ENCODE measurements around the gene PIBF1.

Gene PIBF1

DNA sequence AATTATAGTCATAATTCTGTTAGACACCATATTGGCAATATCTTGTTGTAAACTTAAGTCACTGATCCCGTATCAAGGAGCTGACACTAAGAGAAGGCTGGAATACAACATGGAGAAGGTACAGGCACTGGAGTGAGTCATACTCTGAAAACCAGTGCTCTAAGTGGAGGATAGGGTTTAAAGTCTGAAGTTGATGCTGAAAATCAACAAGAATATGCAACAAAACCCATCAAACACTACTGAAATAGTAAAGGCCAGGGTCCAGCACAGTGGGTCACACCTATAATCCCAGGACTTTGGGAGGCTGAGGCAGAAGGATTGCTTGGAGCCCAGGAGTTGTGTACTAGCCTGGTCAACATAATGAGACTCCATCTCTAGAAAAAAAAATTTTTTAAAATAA is 203.7 kb downstream of the PIBF1 start:
- Histone ChIP-seq H3K9ac (no peak overlapping the region), H3K9me3 (no peaks in the 10 kb centered on the region), H4K20me1 (no peaks in the 10 kb centered on the region), H3K27me3 (no peaks in the 10 kb centered on the region), H3K36me3 (no peaks in the 10 kb centered on the region), H3K4me2 (no peak overlapping the region), H3K4me1 (no peaks in the 10 kb centered on the region), H3K4me3 (no peak overlapping the region), H3K27ac (no peak overlapping the region)
- TF ChIP-seq Cebpa-rat (IDR thresholded peaks at IDR 0.05): no peak

DNA sequence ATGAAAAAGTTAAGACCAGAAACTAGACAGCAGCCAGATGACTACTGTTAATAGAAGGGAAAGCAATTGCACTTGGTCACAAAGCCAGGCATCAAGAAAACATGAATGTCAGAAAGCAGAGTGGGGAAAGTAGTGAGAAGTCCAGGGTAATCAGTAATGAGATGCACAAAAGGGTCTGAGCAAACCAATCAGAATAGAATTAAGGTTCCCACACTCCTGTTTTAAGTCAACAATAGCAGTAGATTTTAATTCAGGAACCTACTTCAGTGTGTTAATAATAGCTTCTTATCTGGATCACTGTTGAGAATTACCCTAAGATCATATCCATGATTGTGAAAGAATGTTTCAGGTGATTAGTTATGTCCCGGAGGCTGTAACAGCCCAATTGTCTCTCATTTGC is 204.3 kb downstream of the PIBF1 start:
- Histone ChIP-seq H3K4me3 (no peak overlapping the region), H3K27ac (no peak overlapping the region), H3K27me3 (no peaks in the 10 kb centered on the region), H3K4me1 (no peaks in the 10 kb centered on the region), H4K20me1 (no peaks in the 10 kb centered on the region), H3K9ac (no peak overlapping the region), H3K9me3 (no peaks in the 10 kb centered on the region), H3K36me3 (no peaks in the 10 kb centered on the region), H3K4me2 (no peak overlapping the region)
- no peak for TF ChIP-seq Cebpa-rat (IDR thresholded peaks at IDR 0.05)

GRCh38 chr13:72990953-72991352 is 209.0 kb downstream of the PIBF1 start:
- Histone ChIP-seq H3K27me3 (no peaks in the 10 kb centered on the region), H4K20me1 (no peaks in the 10 kb centered on the region), H3K4me3 (no peak overlapping the region), H3K9ac (no peak overlapping the region), H3K9me3 (no peaks in the 10 kb centered on the region), H3K27ac (no peak overlapping the region), H3K4me2 (no peak overlapping the region), H3K4me1 (no peaks in the 10 kb centered on the region), H3K36me3 (0 out of 2 replicates have a peak, but pooled peaks cover 4% of the 10 kb centered on the region)
- no peak for TF ChIP-seq Cebpa-rat (IDR thresholded peaks at IDR 0.05)

DNA sequence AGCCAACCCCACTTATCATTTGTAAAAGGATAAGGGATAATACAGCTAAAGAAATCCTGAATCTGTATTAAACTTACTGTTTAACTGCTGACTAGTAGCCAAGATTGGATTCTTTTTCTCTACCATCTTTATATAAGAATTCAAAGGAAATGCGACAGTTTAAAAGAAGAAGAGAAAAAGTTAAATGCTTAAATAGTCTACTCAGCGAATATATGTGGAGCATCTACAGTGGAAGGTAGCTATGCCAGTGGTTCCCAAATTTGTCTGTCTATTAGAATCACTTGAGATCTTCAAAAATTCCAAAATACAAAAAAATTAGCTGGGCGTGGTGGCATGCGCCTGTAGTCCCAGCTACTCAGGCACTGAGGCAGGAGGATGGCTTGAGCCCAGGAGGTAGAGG is 216.1 kb downstream of the PIBF1 start:
- Histone ChIP-seq H4K20me1 (no peaks in the 10 kb centered on the region), H3K36me3 (peaks cover 19% of the 10 kb centered on the region), H3K4me3 (no peak overlapping the region), H3K27ac (no peak overlapping the region), H3K4me2 (no peak overlapping the region), H3K4me1 (no peaks in the 10 kb centered on the region), H3K9me3 (no peaks in the 10 kb centered on the region), H3K27me3 (no peaks in the 10 kb centered on the region), H3K9ac (no peak overlapping the region)
- TF ChIP-seq Cebpa-rat (IDR thresholded peaks at IDR 0.05): no peak

DNA sequence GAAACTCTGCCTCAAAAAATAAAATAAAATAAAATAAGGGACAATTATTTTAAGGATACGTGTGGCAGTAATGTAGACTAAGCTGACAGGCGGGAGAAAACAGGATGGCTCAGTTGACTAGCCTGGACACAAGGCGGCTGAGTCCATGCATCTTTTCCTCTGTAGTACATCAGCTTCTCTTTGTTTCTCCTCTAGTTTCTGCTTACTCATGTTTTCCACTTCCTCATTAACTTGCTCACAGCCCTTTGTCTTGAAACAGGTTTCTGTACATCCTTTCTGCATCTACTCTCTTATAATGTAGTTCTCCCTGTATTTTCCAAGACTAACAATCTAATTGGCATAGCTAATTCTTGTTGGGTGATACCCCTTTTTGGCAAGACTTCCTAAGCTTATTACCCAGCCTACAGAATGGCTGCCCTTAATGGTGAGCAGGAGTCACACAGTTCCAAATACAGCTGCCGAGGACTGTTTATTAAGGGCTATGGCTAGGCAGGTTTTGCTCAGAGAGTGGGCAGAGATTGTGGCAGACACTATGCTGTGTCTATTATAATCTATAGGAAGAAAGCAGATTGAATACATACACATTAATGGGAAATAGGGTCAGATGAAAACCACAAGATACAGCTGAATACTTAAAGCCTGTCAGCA is 218.2 kb downstream of the PIBF1 start:
- Histone ChIP-seq H4K20me1 (no peaks in the 10 kb centered on the region), H3K4me1 (no peaks in the 10 kb centered on the region), H3K4me3 (no peak overlapping the region), H3K9me3 (no peaks in the 10 kb centered on the region), H3K4me2 (no peak overlapping the region), H3K36me3 (peaks cover 39% of the 10 kb centered on the region), H3K27ac (no peak overlapping the region), H3K27me3 (no peaks in the 10 kb centered on the region), H3K9ac (no peak overlapping the region)
- no peak for TF ChIP-seq Cebpa-rat (IDR thresholded peaks at IDR 0.05)

DNA sequence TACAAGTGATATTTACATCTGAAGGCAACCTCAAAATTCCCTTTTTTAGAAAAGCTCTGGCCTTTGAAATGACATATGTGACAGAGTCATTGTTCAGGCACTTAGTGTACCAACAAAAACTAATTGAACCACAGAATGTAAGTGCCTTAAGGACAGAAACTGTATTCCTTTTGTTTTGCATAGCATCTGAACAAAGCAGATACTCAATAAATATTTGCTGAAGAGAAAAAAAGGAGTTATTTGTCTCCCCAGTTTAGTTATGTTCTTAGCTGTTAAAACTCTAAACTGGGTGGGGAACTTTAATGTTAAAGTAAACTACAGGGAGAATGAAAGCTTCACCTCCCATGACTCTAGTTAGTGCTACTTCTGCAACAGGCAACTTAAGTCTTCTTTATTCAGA is 220.0 kb downstream of the PIBF1 start:
- Histone ChIP-seq H3K9ac (no peak overlapping the region), H3K9me3 (no peaks in the 10 kb centered on the region), H3K27ac (no peak overlapping the region), H3K4me3 (no peak overlapping the region), H3K27me3 (no peaks in the 10 kb centered on the region), H4K20me1 (no peaks in the 10 kb centered on the region), H3K4me2 (no peak overlapping the region), H3K36me3 (peaks cover 47% of the 10 kb centered on the region), H3K4me1 (no peaks in the 10 kb centered on the region)
- TF ChIP-seq Cebpa-rat (IDR thresholded peaks at IDR 0.05): no peak

- TF ChIP-seq Cebpa-rat (IDR thresholded peaks at IDR 0.05): no peak
- Histone ChIP-seq H3K4me2 (no peak overlapping the region), H4K20me1 (no peaks in the 10 kb centered on the region), H3K4me1 (no peaks in the 10 kb centered on the region), H3K9me3 (no peaks in the 10 kb centered on the region), H3K36me3 (peaks cover 42% of the 10 kb centered on the region), H3K27me3 (no peaks in the 10 kb centered on the region), H3K9ac (no peak overlapping the region), H3K27ac (no peak overlapping the region), H3K4me3 (no peak overlapping the region)
Observed at GRCh38 chr13:73011751-73012150, 229.8 kb downstream of the PIBF1 start.

- Histone ChIP-seq H3K4me1 (no peaks in the 10 kb centered on the region), H3K4me2 (no peak overlapping the region), H3K9me3 (no peaks in the 10 kb centered on the region), H4K20me1 (no peaks in the 10 kb centered on the region), H3K9ac (no peak overlapping the region), H3K27me3 (no peaks in the 10 kb centered on the region), H3K4me3 (no peak overlapping the region), H3K36me3 (peaks cover 55% of the 10 kb centered on the region), H3K27ac (no peak overlapping the region)
- no peak for TF ChIP-seq Cebpa-rat (IDR thresholded peaks at IDR 0.05)
Observed at GRCh38 chr13:73015805-73016204, 233.9 kb downstream of the PIBF1 start.

DNA sequence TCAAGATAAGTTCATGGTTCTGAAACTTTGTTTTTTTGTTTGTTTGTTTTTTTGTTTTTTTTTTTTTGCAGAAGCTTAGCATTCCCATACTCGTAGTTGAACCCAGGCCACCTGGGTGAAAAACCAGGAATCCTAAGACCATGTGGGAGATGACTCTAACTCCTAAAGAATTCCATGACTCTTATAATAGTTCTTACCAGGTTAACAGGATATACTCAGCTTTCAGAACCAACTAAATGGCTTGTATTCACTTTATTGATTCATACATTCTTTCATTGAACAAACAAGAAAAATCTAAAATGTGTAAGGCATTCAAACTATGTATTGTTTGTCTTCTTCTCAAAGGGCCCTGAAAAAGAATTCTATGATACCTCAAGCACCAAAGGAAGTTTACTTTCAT is 236.4 kb downstream of the PIBF1 start:
- no peak overlapping the region for H3K4me2 ChIP-seq
- H3K9me3 ChIP-seq: no peaks in the 10 kb centered on the region
- no peak overlapping the region for H3K4me3 ChIP-seq
- H3K27me3 ChIP-seq: no peaks in the 10 kb centered on the region
- no peak for TF ChIP-seq Cebpa-rat (IDR thresholded peaks at IDR 0.05)
- H3K27ac ChIP-seq: no peak overlapping the region
- peaks cover 38% of the 10 kb centered on the region; the same call in 1 of the 2 replicates for H3K36me3 ChIP-seq
- H3K4me1 ChIP-seq: no peaks in the 10 kb centered on the region
- no peak overlapping the region for H3K9ac ChIP-seq
- H4K20me1 ChIP-seq: no peaks in the 10 kb centered on the region

- no peaks in the 10 kb centered on the region for H3K36me3 ChIP-seq
- no peak overlapping the region for H3K4me3 ChIP-seq
- TF ChIP-seq Cebpa-rat (IDR thresholded peaks at IDR 0.05): no peak
- no peaks in the 10 kb centered on the region for H3K9me3 ChIP-seq
- no peak overlapping the region for H3K27ac ChIP-seq
- H3K9ac ChIP-seq: no peak overlapping the region
- H4K20me1 ChIP-seq: no peaks in the 10 kb centered on the region
- no peaks in the 10 kb centered on the region for H3K4me1 ChIP-seq
- no peak overlapping the region for H3K4me2 ChIP-seq
- H3K27me3 ChIP-seq: no peaks in the 10 kb centered on the region
Observed at GRCh38 chr13:73025217-73026012, 243.5 kb downstream of the PIBF1 start.
